GM13977 (cell line): ENCODE measurements around the gene PPP1R15B.

Experiments used
- DNase-seq: peaks from one replicate; pipeline ENCODE4 v3.0.0; 2012; ENCODE audit warnings: low spot score
- CTCF ChIP-seq: IDR thresholded peaks from 2 replicates; pipeline ENCODE4 v1.5.1; 2012; ENCODE audit warnings: mild to moderate bottlenecking, control low read depth; ENCODE audit not compliant: insufficient read depth; ENCODE audit errors: extremely low read depth, missing control alignments
- in situ Hi-C: fragments of 300-500 bp; cut with MboI; formaldehyde crosslinking; loops from one replicate; pipeline ENCODE4 v1.12.0; 2022; ENCODE audit warnings: low sequenced_read_pairs, low pct_unique_long_range_greater_than_20kb, mixed read lengths, inconsistent platforms; ENCODE audit not compliant: unreplicated experiment

PPP1R15B gene

GRCh38 chr1:204380293-204380831, 31.3 kb downstream of the PPP1R15B start:
- in situ Hi-C loops: loop anchor here (25.0 kb wide), 1 partner anchor 218 kb away; the partner anchor contains the start of genes ETNK2 and REN
- DNase-seq: no peak
- no peak for TF ChIP-seq CTCF

GRCh38 chr1:204377800-204378668, 33.6 kb downstream of the PPP1R15B start:
- TF ChIP-seq CTCF: no peak
- peak; percentile 57 for DNase-seq
- in situ Hi-C loops: loop anchor here (25.0 kb wide), 1 partner anchor 216 kb away; the partner anchor contains the start of genes ETNK2 and REN

- TF ChIP-seq CTCF: no peak
Measured at GRCh38 chr1:204376919-204377799, 34.5 kb downstream of the PPP1R15B start.

GRCh38 chr1:204376465-204376864, 35.2 kb downstream of the PPP1R15B start:
- in situ Hi-C loops: loop anchor here (25.0 kb wide), 1 partner anchor 214 kb away; the partner anchor contains the start of genes ETNK2 and REN
- no peak for DNase-seq
- no peak for TF ChIP-seq CTCF

More at GRCh38 chr1:204376919-204377799, 34.5 kb downstream of the PPP1R15B start:
- in situ Hi-C loops: loop anchor here (25.0 kb wide), 1 partner anchor 215 kb away; the partner anchor contains the start of genes ETNK2 and REN
- no peak for DNase-seq

GRCh38 chr1:204373911-204374310, 37.7 kb downstream of the PPP1R15B start:
- TF ChIP-seq CTCF: no peak
- in situ Hi-C loops: no loop called here
- DNase-seq: no peak

GRCh38 chr1:204370176-204370575, 41.4 kb downstream of the PPP1R15B start:
- no peak for TF ChIP-seq CTCF
- no peak for DNase-seq
- in situ Hi-C loops: no loop called here
